ENCODE results near the gene RPGRIP1L. TPM values are rescaled to one million over a fixed set of nuclear protein-coding genes. Genes with fewer than 3 reads are reported as not detected.

RPGRIP1L gene
- total and polyA plus RNA-seq, 2 of the 13 experiments (the other 11 are each of a cell fraction or from before 2014, with no cell fraction given) = 5.0 to 13.5 TPM

DNA sequence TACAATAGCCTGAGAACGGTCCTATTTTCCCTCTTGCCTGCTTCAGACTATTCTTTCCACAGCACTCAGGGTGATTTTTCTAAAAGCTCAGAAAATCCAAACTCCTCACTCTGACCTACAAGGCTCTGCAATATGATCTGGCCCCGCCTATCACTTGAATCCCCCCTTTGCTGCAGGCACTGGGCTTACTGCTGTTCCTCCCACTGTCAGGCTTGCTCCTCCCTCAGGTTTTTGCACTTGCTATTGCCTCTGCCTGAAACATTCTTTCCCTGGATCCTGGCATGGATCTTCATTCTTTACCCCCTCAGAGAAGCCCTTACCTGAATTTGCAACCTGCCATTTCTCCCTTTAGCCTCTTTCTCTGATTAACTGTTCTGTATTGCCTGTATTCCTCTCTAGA lies 52.3 kb downstream of the RPGRIP1L start:
- no peak overlapping the region for H3K4me2 ChIP-seq (ENCODE audit: low read depth, low read length)
- no peaks in the 10 kb centered on the region for H3K4me1 ChIP-seq (ENCODE audit: insufficient read depth, low read length)
- no peaks in the 10 kb centered on the region for H3K79me2 ChIP-seq (ENCODE audit: insufficient read depth, low read length)
- 100% methylated on average over 2 of the region's 2 CpGs for WGBS (ENCODE audit: low lambda C conversion rate)
- ChIA-PET POLR2A (no interaction called here), CTCF (ENCODE audit: low intra/inter-chr PET ratio, low total read pairs) (no interaction called here)
- in situ Hi-C loops (cut with HindIII; ENCODE audit: extremely low pct_ligation_motif_present, low pct_unique_long_range_greater_than_20kb) (no loop called here), intact Hi-C loops (cut with micrococcal nuclease; ENCODE audit: unreplicated experiment) (no loop called here)
- H3K9ac ChIP-seq (ENCODE audit: insufficient read depth, low read depth, low read length) = no peak overlapping the region
- peaks cover 0 to 2% of the 10 kb centered on the region in 2 experiments; a peak in 2 of 5 replicates for H3K36me3 ChIP-seq (replicated peaks in 1 of 2; ENCODE audit: control insufficient read depth in 1 of 2, insufficient read depth in 2 of 2, low read length in 2 of 2)
- FAIRE-seq (no peak), DNase-seq (ENCODE audit: low spot score) (no peak), ATAC-seq (no peak)
- H4K20me1 ChIP-seq (ENCODE audit: insufficient read depth, low read length) = no peaks in the 10 kb centered on the region
- H2AFZ ChIP-seq (ENCODE audit: low read length) = no peak overlapping the region
- no peak overlapping the region for H3K27ac ChIP-seq (ENCODE audit: extremely low read length, insufficient read depth, low read length)
- TF ChIP-seq TFDP2 (CRISPR knock-in tag; IDR thresholded peaks at IDR 0.05) (no peak), ATF3 (CRISPR knock-in tag; IDR thresholded peaks at IDR 0.05) (no peak), PAXIP1 (CRISPR knock-in tag; conservative IDR thresholded peaks at IDR 0.05) (no peak), ZFYVE20 (CRISPR knock-in tag; IDR thresholded peaks at IDR 0.05; ENCODE audit: borderline replicate concordance, low read depth) (no peak), ZBTB4 (CRISPR knock-in tag; IDR thresholded peaks at IDR 0.05; ENCODE audit: borderline replicate concordance) (no peak), KLF6 (CRISPR knock-in tag; IDR thresholded peaks at IDR 0.05) (no peak)
- TF ChIP-seq, protein P1, sequence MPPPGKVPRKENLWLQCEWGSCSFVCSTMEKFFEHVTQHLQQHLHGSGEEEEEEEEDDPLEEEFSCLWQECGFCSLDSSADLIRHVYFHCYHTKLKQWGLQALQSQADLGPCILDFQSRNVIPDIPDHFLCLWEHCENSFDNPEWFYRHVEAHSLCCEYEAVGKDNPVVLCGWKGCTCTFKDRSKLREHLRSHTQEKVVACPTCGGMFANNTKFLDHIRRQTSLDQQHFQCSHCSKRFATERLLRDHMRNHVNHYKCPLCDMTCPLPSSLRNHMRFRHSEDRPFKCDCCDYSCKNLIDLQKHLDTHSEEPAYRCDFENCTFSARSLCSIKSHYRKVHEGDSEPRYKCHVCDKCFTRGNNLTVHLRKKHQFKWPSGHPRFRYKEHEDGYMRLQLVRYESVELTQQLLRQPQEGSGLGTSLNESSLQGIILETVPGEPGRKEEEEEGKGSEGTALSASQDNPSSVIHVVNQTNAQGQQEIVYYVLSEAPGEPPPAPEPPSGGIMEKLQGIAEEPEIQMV (CRISPR knock-in tag; IDR thresholded peaks at IDR 0.05; ENCODE audit: low read depth) = no peak
- TF ChIP-seq, protein P2, sequence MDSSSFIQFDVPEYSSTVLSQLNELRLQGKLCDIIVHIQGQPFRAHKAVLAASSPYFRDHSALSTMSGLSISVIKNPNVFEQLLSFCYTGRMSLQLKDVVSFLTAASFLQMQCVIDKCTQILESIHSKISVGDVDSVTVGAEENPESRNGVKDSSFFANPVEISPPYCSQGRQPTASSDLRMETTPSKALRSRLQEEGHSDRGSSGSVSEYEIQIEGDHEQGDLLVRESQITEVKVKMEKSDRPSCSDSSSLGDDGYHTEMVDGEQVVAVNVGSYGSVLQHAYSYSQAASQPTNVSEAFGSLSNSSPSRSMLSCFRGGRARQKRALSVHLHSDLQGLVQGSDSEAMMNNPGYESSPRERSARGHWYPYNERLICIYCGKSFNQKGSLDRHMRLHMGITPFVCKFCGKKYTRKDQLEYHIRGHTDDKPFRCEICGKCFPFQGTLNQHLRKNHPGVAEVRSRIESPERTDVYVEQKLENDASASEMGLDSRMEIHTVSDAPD (CRISPR knock-in tag; IDR thresholded peaks at IDR 0.05) = no peak
- H3K9me3 ChIP-seq (ENCODE audit: low read length) = no peaks in the 10 kb centered on the region
- no peak overlapping the region for H3K4me3 ChIP-seq (replicated peaks in 1 of 3; ENCODE audit: insufficient read depth in 1 of 3, low read depth in 2 of 3, low read length in 3 of 3)
- no peaks in the 10 kb centered on the region for H3K27me3 ChIP-seq (ENCODE audit: control insufficient read depth in 1 of 2, insufficient read depth in 2 of 2, low read length in 2 of 2)
- BruUV-seq (replicated peaks) = no TSS peak
